ENCODE measurements around the gene CLEC9A.

Gene CLEC9A

DNA sequence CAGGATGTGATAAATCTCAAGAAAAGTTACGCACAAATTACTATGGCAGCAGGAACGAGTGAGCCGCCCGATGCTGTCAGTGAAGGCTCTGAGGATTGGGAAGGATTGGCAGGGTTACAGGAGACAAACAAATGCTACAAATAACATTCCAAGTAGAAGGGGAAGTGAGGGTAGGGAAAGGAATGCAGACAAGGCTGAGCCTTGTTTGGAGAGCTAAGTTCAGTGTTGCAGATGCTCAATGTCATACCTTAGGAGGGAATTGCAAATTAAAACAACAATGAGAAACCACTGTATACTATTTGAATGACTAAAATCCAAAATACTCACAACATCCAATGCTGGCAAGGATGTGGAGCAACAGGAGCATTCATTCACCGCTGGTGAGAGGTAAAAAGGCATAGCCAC, 1.3 kb downstream of the CLEC9A start:
- FAIRE-seq = no peak
- no peak for TF ChIP-seq CTCF (IDR thresholded peaks at IDR 0.05; ENCODE audit: insufficient read depth, missing control alignments)

GRCh38 chr12:10033783-10034545, 3.5 kb downstream of the CLEC9A start:
- no peak for DNase-seq (ENCODE audit: insufficient read length, low spot score)
- FAIRE-seq = no peak

More for the DNA sequence above, 1.3 kb downstream of the CLEC9A start:
- no peak for DNase-seq (ENCODE audit: insufficient read length, low spot score)

GRCh38 chr12:10042167-10042566, 11.7 kb downstream of the CLEC9A start:
- no peak for DNase-seq (ENCODE audit: insufficient read length, low spot score)
- TF ChIP-seq CTCF (IDR thresholded peaks at IDR 0.05; ENCODE audit: insufficient read depth, missing control alignments) = no peak
- FAIRE-seq = no peak

More at GRCh38 chr12:10033783-10034545, 3.5 kb downstream of the CLEC9A start:
- TF ChIP-seq CTCF (IDR thresholded peaks at IDR 0.05; ENCODE audit: insufficient read depth, missing control alignments) = peak; percentile 57

GRCh38 chr12:10048526-10048925, 18.0 kb downstream of the CLEC9A start:
- no peak for FAIRE-seq
- DNase-seq (ENCODE audit: insufficient read length, low spot score) = no peak
- TF ChIP-seq CTCF (IDR thresholded peaks at IDR 0.05; ENCODE audit: insufficient read depth, missing control alignments) = no peak

GRCh38 chr12:10052193-10052913, 21.9 kb downstream of the CLEC9A start:
- TF ChIP-seq CTCF (IDR thresholded peaks at IDR 0.05; ENCODE audit: insufficient read depth, missing control alignments) = no peak
- DNase-seq (ENCODE audit: insufficient read length, low spot score) (no peak), FAIRE-seq (no peak)

- no peak for TF ChIP-seq CTCF (IDR thresholded peaks at IDR 0.05; ENCODE audit: insufficient read depth, missing control alignments)
- FAIRE-seq (no peak), DNase-seq (ENCODE audit: insufficient read length, low spot score) (no peak)
These were observed 27.9 kb downstream of the CLEC9A start for GRCh38 chr12:10058387-10058786.

- DNase-seq (ENCODE audit: insufficient read length, low spot score) (no peak), FAIRE-seq (no peak)
- TF ChIP-seq CTCF (IDR thresholded peaks at IDR 0.05; ENCODE audit: insufficient read depth, missing control alignments) = no peak
These were observed 34.8 kb downstream of the CLEC9A start for GRCh38 chr12:10065241-10065640.
